ENCODE data around the gene SLC9A3.

Gene SLC9A3

GRCh38 chr5:481347-481746 is 42.9 kb downstream of the SLC9A3 start:
- ChIA-PET POLR2A (interaction anchor here (0.6 kb wide), 1 partner anchor 9 kb away, joined by 3 read pairs; no protein-coding TSS in a partner anchor), CTCF (no interaction called here)
- DNase-seq (ENCODE audit: extremely low spot score): no peak
- TF ChIP-seq SUZ12 (IDR thresholded peaks at IDR 0.05) (no peak), FOXA1 (IDR thresholded peaks at IDR 0.05) (no peak), LEF1 (IDR thresholded peaks at IDR 0.05; ENCODE audit: borderline replicate concordance) (no peak), L3MBTL2 (conservative IDR thresholded peaks at IDR 0.05) (no peak), FOXK2 (IDR thresholded peaks at IDR 0.05) (no peak), CTBP1 (IDR thresholded peaks at IDR 0.05; ENCODE audit: borderline replicate concordance) (no peak), ELF4 (IDR thresholded peaks at IDR 0.05) (no peak), SP1 (IDR thresholded peaks at IDR 0.05) (no peak), NFRKB (IDR thresholded peaks at IDR 0.05) (no peak), TARDBP (IDR thresholded peaks at IDR 0.05) (no peak), FOXM1 (IDR thresholded peaks at IDR 0.05; ENCODE audit: borderline replicate concordance) (no peak), BHLHE40 (IDR thresholded peaks at IDR 0.05; ENCODE audit: borderline replicate concordance) (no peak), HDGF (IDR thresholded peaks at IDR 0.05; ENCODE audit: borderline replicate concordance) (no peak), PKNOX1 (IDR thresholded peaks at IDR 0.05) (no peak), ZNF384 (IDR thresholded peaks at IDR 0.05) (no peak), ARNT (IDR thresholded peaks at IDR 0.05) (no peak)

GRCh38 chr5:479566-480319 is 44.5 kb downstream of the SLC9A3 start:
- POLR2A ChIA-PET: no interaction called here
- CTCF ChIA-PET: no interaction called here

GRCh38 chr5:478982-479535 is 45.2 kb downstream of the SLC9A3 start:
- no peak for TF ChIP-seq FOXM1 (IDR thresholded peaks at IDR 0.05; ENCODE audit: borderline replicate concordance)
- TF ChIP-seq SP1 (IDR thresholded peaks at IDR 0.05): no peak
- TF ChIP-seq SUZ12 (IDR thresholded peaks at IDR 0.05): no peak
- TF ChIP-seq PKNOX1 (IDR thresholded peaks at IDR 0.05): no peak
- no peak for TF ChIP-seq ELF4 (IDR thresholded peaks at IDR 0.05)
- no peak for TF ChIP-seq NFRKB (IDR thresholded peaks at IDR 0.05)
- TF ChIP-seq TARDBP (IDR thresholded peaks at IDR 0.05): no peak
- no peak for TF ChIP-seq FOXA1 (IDR thresholded peaks at IDR 0.05)
- no peak for TF ChIP-seq ARNT (IDR thresholded peaks at IDR 0.05)
- no peak for TF ChIP-seq FOXK2 (IDR thresholded peaks at IDR 0.05)
- TF ChIP-seq HDGF (IDR thresholded peaks at IDR 0.05; ENCODE audit: borderline replicate concordance): no peak
- no peak for TF ChIP-seq L3MBTL2 (conservative IDR thresholded peaks at IDR 0.05)
- no peak for TF ChIP-seq BHLHE40 (IDR thresholded peaks at IDR 0.05; ENCODE audit: borderline replicate concordance)
- no peak for TF ChIP-seq ZNF384 (IDR thresholded peaks at IDR 0.05)
- no peak for TF ChIP-seq LEF1 (IDR thresholded peaks at IDR 0.05; ENCODE audit: borderline replicate concordance)
- TF ChIP-seq CTBP1 (IDR thresholded peaks at IDR 0.05; ENCODE audit: borderline replicate concordance): no peak
- ChIA-PET POLR2A (no interaction called here), CTCF (no interaction called here)
- DNase-seq (ENCODE audit: extremely low spot score): no peak

More at GRCh38 chr5:479566-480319, 44.5 kb downstream of the SLC9A3 start:
- TF ChIP-seq CTBP1 (IDR thresholded peaks at IDR 0.05; ENCODE audit: borderline replicate concordance) (no peak), L3MBTL2 (conservative IDR thresholded peaks at IDR 0.05) (no peak), PKNOX1 (IDR thresholded peaks at IDR 0.05) (no peak), FOXA1 (IDR thresholded peaks at IDR 0.05) (no peak), ELF4 (IDR thresholded peaks at IDR 0.05) (no peak), SP1 (IDR thresholded peaks at IDR 0.05) (no peak), FOXM1 (IDR thresholded peaks at IDR 0.05; ENCODE audit: borderline replicate concordance) (no peak), HDGF (IDR thresholded peaks at IDR 0.05; ENCODE audit: borderline replicate concordance) (no peak), NFRKB (IDR thresholded peaks at IDR 0.05) (no peak), FOXK2 (IDR thresholded peaks at IDR 0.05) (no peak), BHLHE40 (IDR thresholded peaks at IDR 0.05; ENCODE audit: borderline replicate concordance) (no peak), TARDBP (IDR thresholded peaks at IDR 0.05) (no peak), SUZ12 (IDR thresholded peaks at IDR 0.05) (no peak), ZNF384 (IDR thresholded peaks at IDR 0.05) (no peak)
- no peak for DNase-seq (ENCODE audit: extremely low spot score)

DNA sequence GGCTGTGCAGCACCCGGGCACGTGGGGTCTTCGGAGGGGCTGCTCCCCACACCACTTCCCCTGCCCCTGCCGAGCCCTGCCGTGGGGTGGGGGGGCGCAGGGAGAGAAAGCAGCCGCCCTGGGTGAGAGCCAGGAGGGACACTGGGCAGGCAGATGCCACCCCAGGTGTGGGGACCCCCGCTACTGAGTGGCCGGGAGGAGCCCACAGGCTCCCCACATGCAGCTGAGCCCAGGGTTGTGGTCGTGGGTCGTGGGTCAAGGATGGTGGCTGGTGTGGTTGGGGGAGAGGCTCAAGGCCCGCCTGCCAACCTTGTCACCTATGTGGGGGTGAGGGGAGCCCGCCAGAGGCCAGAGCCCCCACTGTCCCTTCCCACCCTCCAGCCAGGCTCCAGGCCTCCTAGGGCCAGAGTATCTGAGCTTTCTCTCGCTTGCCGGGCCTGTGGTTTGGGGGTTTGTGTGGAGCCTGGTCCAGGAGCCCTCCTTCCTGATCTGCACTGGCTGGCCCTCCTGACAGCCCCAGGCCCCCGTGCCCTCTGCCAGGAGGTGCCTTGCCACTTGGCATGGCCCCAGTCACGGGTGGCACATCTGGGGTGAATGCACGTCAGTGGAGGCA is 45.8 kb downstream of the SLC9A3 start:
- DNase-seq (ENCODE audit: extremely low spot score): no peak
- TF ChIP-seq FOXM1 (IDR thresholded peaks at IDR 0.05; ENCODE audit: borderline replicate concordance) (no peak), LEF1 (IDR thresholded peaks at IDR 0.05; ENCODE audit: borderline replicate concordance) (no peak), ARNT (IDR thresholded peaks at IDR 0.05) (no peak)
- POLR2A ChIA-PET: no interaction called here
- CTCF ChIA-PET: no interaction called here

- DNase-seq (ENCODE audit: extremely low spot score): no peak
- POLR2A ChIA-PET: no interaction called here
- CTCF ChIA-PET: no interaction called here
- TF ChIP-seq L3MBTL2 (conservative IDR thresholded peaks at IDR 0.05) (no peak), ZNF384 (IDR thresholded peaks at IDR 0.05) (no peak), ARNT (IDR thresholded peaks at IDR 0.05) (no peak), ELF4 (IDR thresholded peaks at IDR 0.05) (no peak), NFRKB (IDR thresholded peaks at IDR 0.05) (no peak), BHLHE40 (IDR thresholded peaks at IDR 0.05; ENCODE audit: borderline replicate concordance) (no peak), FOXK2 (IDR thresholded peaks at IDR 0.05) (no peak), PKNOX1 (IDR thresholded peaks at IDR 0.05) (no peak), SP1 (IDR thresholded peaks at IDR 0.05) (no peak)
Observed at GRCh38 chr5:477871-478270, 46.4 kb downstream of the SLC9A3 start.
